GM19239 (cell line): ENCODE results near the gene SLC52A3.

Experiments used
- DNase-seq: peaks from one replicate; pipeline ENCODE4 v3.0.0; 2011; ENCODE audit warnings: low spot score; ENCODE audit not compliant: insufficient read length
- FAIRE-seq: peaks from 2 replicates; lab custom pipeline; 2011; peaks lifted over from hg19 to GRCh38; lab: Jason Lieb, UNC

SLC52A3 gene

DNA sequence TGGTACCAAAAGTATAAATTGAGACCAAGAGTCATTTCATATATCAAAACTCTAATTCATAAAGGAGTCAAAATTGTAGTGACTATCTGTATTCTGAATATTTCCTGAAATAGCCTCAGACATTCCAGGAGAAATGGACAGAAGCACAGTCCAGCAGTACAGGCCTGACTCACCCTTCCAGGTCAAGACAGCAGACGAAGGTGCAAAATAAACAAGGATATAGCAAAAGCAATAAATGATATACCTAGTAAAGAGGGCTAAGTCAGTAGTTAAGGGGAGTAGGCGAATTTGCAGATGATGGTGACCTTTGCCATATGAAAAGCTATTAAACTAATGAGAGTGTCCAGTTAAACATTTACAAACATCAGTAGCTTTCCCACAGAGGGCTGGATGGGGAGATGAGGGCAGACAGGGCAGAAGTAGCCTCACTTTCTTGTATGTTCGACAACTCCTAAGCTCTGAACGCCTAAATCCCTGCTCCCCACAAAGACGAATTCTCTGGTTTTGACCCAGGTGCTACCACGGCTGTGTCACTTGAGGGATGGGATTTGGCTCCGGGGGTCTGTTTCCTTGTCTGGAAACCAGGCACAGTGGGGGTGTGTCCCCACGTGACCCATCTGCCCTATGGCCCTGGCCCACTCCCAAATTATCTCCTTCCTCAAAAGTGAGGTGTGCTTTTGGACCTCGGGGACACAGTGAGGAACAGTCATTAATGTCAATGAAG is 3.6 kb upstream of the SLC52A3 start:
- DNase-seq: no peak
- no peak for FAIRE-seq

DNA sequence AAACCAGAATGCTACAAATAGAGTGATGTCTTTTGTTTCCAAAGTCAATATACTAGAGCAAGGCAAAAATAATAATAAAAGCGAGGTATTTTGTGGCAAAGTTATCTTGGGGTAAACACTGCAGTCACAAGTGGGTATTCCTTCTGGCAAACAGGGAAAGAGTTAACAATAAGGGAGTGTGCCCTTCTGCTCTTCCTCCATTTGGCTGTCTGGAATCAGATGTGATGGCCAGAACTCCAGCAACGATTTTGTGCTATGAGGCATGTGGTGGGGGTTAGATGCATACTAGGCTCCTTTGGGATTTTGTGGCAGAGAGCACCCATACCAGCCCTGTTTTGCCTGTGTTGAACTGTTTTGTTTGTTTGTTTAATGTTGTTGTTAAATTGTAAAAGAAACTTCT is 2.4 kb upstream of the SLC52A3 start:
- FAIRE-seq: no peak
- no peak for DNase-seq

DNA sequence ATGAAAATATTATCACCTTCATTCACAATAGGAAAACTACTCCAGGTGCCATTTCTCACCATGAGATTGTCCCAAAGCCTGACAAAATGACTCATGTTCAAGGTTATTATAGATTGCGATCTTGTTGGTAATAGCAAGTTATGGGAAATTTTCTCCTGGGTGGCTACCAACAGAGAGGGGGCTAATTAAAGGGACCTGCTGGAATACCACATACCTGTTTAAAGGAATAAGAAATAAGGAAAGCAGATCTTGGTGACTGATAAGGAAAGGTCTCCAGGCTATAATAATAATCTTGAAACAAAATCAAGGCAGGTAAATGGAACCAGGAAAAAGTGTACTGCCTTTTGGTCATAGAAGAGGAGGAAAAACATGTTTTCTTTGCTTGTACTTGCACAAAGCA is 1.4 kb downstream of the SLC52A3 start:
- DNase-seq (no peak), FAIRE-seq (no peak)

DNA sequence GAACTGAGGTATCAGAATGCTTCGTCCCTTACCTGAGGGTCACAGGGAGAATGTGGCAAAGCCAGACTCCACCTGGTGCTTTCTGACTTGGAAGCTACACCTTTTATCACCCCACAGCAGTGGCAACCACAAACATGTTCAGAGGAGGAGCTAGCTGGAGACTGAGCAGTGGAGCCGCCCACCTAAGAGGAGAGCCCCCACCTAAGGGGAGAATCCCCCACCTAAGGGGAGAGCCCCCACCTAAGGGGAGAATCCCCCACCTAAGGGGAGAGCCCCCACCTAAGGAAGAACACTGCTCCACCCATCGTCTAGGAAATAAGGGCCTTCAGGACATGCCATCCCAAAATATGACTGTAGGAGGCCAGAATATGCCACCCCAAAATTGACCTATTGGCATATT is 4.0 kb downstream of the SLC52A3 start:
- DNase-seq (no peak), FAIRE-seq (no peak)

DNA sequence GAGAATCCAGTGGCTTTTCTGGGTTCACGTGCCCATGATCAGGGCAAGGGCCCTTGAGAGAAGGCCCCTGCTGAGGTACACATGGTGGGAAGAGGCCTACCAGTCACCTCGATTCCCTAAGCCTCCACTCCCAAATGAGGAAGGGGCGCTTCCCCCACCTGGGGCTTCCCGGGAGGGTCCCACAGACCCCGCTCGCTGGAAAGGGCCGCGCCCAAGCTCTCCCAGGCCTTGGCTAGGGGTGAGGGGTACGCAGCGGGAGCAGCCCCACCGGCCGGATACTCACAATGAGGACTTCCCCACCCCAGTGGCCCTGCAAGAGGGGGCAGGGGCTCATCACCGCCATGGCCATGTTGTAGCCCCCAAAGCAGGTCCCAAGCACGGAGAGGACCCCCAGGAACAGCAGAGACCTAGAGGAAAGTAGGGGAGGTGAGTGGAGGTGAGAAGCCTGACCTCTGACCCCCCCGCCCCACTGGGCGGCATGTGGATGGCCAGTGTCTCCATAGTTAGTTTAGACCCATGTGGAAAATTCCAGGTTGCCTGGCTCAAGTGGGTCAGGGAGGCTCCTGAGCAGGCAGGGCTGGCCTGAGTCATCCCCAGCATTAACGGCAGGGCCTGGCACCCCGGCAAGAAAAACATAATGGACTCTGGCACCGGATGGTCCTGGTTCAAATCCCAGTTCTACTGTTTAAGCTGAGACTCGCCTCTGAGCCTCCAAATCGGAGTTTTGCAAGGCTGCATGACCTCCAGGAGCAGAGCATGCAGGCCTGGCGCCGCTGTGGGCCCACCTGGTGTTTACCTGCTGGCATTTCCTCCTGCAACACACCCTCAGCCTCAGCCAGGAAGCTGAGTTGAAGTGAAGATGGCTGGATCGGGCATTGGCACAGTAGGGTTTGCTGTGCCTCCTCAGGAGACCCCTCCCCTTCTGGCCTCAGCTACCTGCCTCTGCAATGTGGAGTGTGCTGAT is 6.6 kb downstream of the SLC52A3 start:
- FAIRE-seq (no peak), DNase-seq (no peak)

DNA sequence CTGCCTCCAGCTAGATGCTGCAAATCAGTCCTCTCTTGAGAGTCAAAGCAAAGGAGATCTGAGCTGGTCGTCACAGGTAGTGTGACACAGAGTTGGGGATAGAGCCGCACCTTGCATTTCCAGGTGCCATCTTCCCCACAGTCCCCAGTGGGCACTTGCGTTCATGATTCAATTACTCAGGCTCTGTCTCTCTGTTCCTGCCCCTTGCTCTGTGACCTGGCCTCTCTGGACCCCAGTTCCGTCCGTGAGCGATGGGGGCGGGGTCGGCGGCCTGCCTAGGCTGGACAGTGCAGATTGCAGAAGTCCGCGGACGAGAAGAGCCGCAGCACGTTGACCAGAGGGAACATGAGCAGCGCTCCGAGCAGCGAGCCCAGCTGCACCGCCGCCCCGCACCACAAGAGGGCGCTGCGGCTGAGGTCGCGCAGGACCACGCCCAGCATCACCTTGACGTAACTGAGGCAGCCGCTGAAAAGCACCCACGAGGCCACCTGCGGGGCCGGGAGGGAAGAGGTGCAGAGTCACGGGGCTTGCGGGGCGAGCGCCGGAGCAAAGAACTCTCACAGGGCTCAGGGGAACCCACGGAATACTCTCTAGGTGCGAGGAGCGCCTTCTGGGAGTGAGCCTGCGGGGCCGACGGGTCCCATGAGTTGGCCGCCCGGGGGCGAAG is 7.4 kb downstream of the SLC52A3 start:
- DNase-seq (peak; percentile 60), FAIRE-seq (no peak)

DNA sequence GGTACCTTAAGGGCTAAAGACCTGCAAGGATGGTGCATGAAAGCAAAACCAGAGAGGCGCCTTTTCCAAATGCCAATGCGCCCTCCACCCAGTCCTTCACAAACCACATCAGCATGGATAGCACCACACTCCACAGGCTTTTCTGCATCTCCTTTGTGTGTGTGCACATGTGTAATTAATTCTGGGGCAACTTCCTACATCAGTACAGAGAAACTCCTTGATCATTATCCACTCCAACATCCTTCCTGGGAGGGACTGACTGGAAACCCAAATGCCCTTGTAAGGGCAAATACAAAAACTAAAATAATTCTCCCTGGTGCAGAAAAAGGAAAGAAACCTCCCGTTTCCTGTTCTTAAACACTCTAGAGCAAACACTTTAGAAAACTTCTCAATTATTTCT is 10.8 kb downstream of the SLC52A3 start:
- no peak for DNase-seq
- no peak for FAIRE-seq

DNA sequence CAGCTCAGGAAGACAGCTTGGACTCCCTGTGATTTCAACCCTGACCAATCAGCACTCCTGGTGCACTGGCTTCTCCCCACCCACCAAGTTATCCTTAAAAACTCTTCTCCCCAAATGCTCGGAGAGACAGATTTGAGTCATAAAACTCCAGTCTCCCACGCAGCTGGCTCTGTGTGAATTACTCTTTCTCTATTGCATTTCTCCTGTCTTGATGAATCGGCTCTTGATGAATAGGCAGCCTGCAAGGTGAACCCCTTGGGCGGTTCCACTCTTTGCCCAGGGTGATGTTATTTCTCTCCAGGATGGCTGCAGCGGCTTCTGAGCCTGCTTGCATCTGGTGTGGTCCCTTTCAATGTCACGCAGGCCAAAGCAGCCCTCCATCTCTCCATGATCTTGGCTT is 12.4 kb downstream of the SLC52A3 start:
- DNase-seq (no peak), FAIRE-seq (no peak)

DNA sequence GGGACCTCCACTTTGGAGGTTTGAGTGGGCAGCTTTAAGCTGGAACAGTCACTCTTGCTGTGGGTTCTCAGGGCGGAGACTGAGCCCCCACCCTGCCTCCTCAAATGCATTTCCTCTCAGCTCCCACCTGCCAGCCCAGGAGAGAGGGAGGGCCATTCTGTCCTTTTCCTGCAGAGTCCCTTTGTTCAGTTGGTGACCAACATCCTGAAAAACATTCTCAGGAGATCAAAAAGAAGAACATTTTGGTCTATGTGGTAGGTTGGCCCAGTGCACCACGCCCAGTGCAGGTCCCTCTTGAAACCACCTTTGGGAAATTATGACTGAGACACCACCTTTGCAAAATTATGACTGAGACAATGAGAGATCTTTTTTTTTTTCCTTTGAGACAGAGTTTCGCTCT is 13.4 kb downstream of the SLC52A3 start:
- FAIRE-seq: no peak

DNA sequence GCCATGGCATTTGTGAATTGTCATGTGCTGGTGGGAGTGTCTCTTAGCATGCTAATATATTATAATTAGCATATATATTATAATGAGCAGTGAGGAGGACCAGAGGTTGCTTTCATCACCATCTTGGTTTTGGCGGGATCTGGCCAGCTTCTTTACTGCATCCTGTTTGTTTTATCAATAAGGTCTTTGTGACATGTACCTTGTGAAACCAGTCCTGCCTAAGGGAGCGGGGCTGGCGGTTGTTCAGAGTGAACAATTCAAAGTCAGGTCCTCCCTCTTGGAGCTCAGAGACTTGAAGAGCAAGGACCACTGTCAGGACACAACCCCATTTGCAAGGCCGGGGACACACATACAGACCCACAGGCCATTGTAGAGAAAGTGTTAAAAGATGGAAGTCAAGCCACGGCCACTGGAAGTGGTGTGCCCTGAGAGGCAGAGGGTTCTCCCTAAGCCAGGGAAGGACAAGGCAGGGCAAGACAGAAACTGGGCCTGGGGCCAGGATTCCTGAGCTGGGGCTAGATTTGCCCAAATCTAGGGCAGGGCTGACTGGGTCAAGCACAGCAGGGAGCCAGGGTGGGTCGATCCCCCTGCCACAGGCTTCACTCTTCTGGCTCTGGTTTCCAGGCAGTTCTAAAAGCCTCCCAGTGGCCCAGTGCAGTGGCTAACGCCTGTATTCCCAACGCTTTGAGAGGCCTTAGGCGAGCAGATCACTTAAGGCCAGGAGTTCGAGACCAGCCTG is 14.2 kb downstream of the SLC52A3 start:
- FAIRE-seq (no peak), DNase-seq (no peak)

More for the DNA sequence above, 13.4 kb downstream of the SLC52A3 start:
- DNase-seq: no peak

DNA sequence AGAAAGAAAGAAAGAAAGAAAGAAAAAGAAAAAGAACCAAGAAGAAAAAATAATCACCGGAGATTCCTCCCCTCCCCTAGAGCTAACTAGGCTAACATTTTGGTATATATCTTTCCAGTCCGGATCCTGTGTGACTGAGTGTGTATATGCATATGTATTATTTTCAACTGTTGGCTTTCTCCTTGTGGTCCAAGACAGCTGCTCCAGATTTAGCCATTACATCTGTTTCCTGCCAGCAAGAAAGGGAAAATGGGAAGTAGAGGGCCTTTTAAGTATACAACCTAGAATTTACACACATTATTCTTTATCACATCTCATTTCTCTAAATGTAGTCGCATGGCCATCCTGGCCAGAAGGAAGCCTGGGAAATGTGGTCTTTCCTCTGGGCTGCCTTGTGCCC is 15.2 kb downstream of the SLC52A3 start:
- no peak for FAIRE-seq

DNA sequence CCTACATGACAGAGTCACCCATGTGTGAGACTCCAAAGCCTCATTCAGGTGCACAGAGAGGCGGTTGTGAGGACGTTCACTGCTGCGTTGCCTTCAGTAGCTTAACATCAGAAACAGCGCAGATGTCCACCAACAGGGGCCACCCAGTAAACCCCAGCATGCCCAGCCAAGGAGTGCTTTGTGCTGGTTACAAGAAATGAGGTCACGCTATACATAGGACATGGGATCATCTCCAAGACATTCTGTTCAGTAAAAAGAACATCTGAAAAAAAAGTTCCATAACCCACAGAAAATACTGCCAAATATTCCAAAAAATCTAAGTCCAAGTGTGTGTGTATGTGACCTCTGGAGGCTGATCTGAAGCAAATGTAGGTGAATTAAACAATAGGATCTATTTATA is 16.0 kb downstream of the SLC52A3 start:
- FAIRE-seq: no peak

More for the DNA sequence above, 15.2 kb downstream of the SLC52A3 start:
- no peak for DNase-seq

DNA sequence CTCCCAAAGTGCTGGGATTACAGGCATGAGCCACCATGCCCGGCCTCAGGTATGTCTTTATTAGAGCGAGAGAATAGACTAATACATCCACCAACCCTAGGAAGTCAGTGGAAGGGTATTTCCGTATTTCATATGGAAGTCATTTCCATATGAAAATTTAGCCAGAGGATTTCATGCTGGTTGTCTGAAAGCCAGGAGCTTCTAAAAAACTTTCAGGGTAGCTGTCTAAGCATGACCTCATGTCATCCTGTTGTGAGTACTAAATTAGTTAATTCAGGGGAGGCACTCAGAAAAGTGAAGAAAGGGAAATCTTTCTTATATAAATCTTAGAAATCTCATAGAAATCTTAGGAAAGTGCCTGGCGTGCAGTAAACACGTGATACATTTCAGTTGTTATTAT is 16.5 kb downstream of the SLC52A3 start:
- FAIRE-seq: no peak
- DNase-seq: no peak

More for the DNA sequence above, 16.0 kb downstream of the SLC52A3 start:
- no peak for DNase-seq

DNA sequence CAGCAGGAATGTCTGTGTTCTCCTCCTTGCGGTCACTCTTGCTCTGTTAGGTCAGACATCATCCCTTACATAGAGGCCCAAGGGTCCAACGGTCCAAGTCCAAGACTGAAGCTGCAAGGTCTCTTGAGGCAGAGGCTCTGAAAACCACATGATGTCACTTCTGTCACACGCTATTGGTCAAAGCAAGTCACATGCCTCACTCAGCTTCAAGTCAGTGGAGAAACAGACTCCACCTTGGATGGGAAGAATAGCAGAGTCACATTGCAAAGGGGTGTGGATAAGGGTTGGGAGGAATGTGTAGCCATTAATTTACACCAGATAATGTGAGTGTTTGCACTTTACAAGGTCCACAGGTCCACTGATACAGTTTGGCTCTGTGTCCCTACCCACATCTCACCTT is 17.5 kb downstream of the SLC52A3 start:
- FAIRE-seq (no peak), DNase-seq (no peak)

DNA sequence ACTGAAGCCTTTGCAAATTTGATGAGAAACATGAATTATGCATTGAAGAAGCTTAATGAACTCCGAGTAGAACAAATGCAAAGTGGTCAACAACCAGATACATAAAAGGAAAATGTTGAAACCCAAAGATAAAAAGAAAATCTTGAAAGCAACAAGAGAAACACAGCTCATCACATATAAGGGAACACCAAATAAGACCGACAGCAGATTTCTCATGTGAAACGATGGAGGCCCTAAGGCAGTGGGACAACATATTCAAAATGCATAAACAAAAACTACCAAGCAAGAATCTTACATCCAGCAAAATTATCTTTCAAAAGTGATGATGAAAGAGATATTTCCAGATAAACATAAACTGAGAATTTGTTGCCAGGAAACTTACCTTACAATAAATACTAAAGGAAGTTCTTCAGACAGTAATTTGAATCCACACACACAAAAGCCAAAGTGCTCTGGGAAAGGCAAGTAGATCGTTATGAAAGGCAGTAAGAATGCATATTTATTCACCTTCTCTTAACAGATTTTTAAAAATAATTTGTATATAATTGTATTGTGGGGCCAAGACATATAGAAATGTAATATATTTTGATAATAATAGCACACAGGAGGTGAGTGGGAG is 22.5 kb downstream of the SLC52A3 start:
- DNase-seq: no peak
- no peak for FAIRE-seq

DNA sequence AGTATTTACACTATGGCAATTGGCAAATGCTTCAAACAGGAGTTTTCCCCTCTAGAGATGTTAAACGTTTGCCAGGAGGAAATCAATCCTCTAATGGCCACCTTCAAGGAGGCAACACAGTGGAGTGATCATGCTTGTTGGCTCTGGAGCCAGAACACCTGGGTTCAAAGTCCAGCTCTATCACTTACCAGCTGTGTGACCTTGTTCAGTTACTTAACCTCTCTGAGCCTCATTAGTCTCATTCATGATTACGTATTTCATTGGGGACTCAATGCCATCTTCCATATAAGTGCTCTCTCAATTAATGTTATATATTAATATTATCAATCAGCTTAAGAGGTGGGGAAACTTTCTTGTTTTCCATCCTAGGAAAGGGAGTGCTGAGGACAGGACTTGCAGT is 26.1 kb downstream of the SLC52A3 start:
- no peak for FAIRE-seq
- no peak for DNase-seq

DNA sequence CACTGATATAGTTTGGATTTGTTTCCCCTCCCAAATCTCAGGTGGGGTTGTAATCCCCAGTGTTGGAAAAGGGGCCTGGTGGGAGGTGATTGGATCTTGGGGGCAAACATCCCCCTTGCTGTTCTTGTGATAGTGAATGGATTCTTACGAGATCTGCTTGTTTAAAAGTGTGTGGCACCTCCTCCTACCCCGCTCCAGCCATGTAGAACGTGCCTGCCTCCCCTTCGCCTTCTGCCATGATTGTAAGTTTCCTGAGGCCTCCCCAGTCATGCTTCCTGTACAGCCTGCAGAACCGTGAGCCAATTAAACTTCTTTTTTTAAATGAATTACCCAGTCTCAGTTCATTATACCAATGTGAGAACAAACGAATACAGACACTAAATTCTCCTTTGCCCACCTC is 26.7 kb downstream of the SLC52A3 start:
- DNase-seq (no peak), FAIRE-seq (no peak)

DNA sequence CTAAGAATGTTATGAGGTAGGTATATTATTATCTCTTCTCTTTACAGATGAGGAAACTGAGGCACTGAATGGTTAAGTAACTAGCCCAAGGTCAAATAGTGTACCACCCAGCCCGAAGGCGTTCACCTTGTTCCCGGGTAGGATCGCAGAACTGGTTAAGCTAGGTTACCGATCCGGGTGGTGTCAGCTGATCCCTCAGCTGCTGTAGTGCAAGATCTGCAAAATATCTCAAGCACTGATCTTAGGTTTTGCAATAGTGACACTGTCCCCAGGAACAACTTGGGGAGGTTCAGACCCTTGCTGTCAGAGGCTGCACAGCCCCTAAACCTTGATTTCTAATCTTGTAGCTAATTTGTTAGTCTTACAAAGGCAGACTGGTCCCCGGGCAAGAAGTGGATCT is 28.1 kb downstream of the SLC52A3 start:
- FAIRE-seq (no peak), DNase-seq (no peak)

DNA sequence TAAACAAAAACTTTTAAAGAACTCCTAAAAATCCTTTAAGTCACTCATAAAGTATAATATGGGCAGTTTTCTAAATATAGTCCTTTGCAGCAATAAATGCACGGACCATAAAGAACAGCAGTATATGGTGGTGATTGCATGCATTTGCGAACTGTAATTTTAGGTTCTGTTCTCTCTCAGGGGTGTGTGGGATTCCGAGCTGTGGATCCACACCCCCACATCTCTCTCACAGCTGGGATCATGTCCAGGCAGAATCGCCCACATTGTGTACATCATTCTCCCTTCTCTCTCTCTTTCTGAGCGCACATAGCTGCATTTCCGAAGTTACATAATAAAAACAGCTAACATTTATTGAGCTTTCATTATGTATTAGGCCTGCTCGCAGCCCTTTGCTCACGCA is 28.6 kb downstream of the SLC52A3 start:
- DNase-seq: no peak
- no peak for FAIRE-seq

DNA sequence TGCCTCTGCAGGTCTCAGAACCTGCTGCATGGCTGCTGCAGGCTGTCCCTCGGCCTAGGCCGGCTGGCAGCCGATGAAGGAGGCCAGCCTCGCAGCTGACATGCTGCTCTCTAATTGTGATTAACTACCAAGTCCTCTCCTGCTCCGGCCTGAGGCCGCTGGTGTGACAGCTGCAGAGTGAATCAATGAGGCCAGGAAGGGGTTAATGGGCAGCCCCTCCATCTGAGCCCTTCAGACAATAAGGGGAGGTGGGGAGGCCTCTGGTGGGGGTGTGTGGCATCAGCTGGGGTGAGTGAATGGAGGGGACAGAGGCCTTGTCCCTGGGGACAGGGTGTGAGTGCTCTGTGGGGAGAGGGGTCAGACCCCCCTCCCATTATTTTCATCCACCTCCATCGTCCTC is 34.4 kb downstream of the SLC52A3 start:
- FAIRE-seq: no peak

More for the DNA sequence above, 34.4 kb downstream of the SLC52A3 start:
- DNase-seq: no peak
